Right kidney (tissue), 9 donors: Measurements from ENCODE around the gene IGFBP2.
A peak's percentile ranks its signal among the peaks of the same experiment; 100 is the strongest.
"Not testable (repeated sequence)": the region's sequence is repeated elsewhere in the genome, so short reads cannot be mapped to it uniquely, and the experiment has no call there.

ENCODE experiments used
- DNase-seq: peaks from one replicate; pipeline ENCODE4 v3.0.0-alpha.2; 2016
- long read RNA-seq, 8 donors: transcript quantifications; one replicate each; lab custom pipeline, GENCODE V29; 2026

The IGFBP2 gene, protein sequence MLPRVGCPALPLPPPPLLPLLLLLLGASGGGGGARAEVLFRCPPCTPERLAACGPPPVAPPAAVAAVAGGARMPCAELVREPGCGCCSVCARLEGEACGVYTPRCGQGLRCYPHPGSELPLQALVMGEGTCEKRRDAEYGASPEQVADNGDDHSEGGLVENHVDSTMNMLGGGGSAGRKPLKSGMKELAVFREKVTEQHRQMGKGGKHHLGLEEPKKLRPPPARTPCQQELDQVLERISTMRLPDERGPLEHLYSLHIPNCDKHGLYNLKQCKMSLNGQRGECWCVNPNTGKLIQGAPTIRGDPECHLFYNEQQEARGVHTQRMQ
- long read RNA-seq, donor 1, full-length matches to known transcripts: 204 of 331 reads
- long read RNA-seq, donor 1, partial matches to known transcripts: 121 of 331 reads
- long read RNA-seq, donor 1, other reads (novel, unspliced or antisense): 6 of 331 reads
- long read RNA-seq, donor 2, full-length matches to known transcripts: 115 of 125 reads
- long read RNA-seq, donor 2, partial matches to known transcripts: 0 of 125 reads
- long read RNA-seq, donor 2, other reads (novel, unspliced or antisense): 10 of 125 reads
- long read RNA-seq, donor 3, full-length matches to known transcripts: 97 of 102 reads
- long read RNA-seq, donor 3, partial matches to known transcripts: 5 of 102 reads
- long read RNA-seq, donor 3, other reads (novel, unspliced or antisense): 0 of 102 reads
- long read RNA-seq, donor 4, full-length matches to known transcripts: 138 of 414 reads
- long read RNA-seq, donor 4, partial matches to known transcripts: 268 of 414 reads
- long read RNA-seq, donor 4, other reads (novel, unspliced or antisense): 8 of 414 reads
- long read RNA-seq, donor 5, full-length matches to known transcripts: 189 of 351 reads
- long read RNA-seq, donor 5, partial matches to known transcripts: 141 of 351 reads
- long read RNA-seq, donor 5, other reads (novel, unspliced or antisense): 21 of 351 reads
- long read RNA-seq, donor 6, full-length matches to known transcripts: 180 of 214 reads
- long read RNA-seq, donor 6, partial matches to known transcripts: 24 of 214 reads
- long read RNA-seq, donor 6, other reads (novel, unspliced or antisense): 10 of 214 reads
- long read RNA-seq, donor 7, full-length matches to known transcripts: 265 of 1,986 reads
- long read RNA-seq, donor 7, partial matches to known transcripts: 1,528 of 1,986 reads
- long read RNA-seq, donor 7, other reads (novel, unspliced or antisense): 193 of 1,986 reads
- long read RNA-seq, donor 8, full-length matches to known transcripts: 165 of 198 reads
- long read RNA-seq, donor 8, partial matches to known transcripts: 19 of 198 reads
- long read RNA-seq, donor 8, other reads (novel, unspliced or antisense): 14 of 198 reads

- DNase-seq: peak; percentile 91
Measured at GRCh38 chr2:216632952-216633615, at the start of gene IGFBP2. Gene IGFBP2, plus strand, starts transcription at chr2:216633420. Its CDS starts 104 bp downstream, at chr2:216633524.

GRCh38 chr2:216583606-216584005, 49.6 kb upstream of the IGFBP2 start:
- no peak for DNase-seq

DNA sequence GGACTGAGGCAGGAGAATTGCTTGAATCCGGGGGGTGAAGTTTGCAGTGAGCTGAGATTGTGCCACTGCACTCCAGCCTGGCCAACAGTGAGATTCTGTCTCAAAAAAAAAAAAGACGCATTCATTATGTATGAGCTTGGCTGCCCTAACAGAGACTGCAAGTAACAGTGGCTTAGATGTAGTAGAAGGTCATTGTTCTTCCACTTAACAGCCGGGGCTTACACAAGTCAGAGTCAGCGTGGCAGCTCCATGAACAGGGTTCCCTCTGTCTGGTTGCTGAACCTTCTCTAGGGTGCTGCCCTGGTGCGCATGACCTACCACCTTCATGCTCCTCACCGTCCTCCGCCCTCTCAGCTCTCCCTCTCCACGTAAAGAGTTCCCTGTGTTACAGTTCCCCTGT, 49.1 kb upstream of the IGFBP2 start:
- DNase-seq: no peak

DNA sequence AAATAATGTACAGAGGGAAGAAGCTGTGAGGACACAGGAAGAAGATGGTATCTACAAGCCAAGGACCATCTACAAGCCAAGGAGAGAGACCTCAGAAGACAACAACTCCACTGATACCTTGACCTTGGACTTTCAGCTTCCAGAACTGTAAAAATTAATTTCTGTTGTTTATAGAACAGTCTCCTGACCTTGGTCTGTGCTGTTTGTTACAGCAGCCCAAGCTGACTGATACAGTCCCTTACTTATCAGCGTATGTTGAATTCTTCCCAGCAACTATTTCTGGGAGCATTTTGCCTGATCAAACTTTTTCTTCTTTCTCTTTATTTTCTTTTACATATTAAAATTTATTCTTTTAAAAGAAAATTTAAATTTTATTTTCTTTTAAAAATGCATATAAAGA, 47.8 kb upstream of the IGFBP2 start:
- DNase-seq: no peak

- no peak for DNase-seq
Measured at GRCh38 chr2:216588861-216589710, 44.1 kb upstream of the IGFBP2 start.

- no peak for DNase-seq
Measured at GRCh38 chr2:216589791-216590190, 43.4 kb upstream of the IGFBP2 start.

DNA sequence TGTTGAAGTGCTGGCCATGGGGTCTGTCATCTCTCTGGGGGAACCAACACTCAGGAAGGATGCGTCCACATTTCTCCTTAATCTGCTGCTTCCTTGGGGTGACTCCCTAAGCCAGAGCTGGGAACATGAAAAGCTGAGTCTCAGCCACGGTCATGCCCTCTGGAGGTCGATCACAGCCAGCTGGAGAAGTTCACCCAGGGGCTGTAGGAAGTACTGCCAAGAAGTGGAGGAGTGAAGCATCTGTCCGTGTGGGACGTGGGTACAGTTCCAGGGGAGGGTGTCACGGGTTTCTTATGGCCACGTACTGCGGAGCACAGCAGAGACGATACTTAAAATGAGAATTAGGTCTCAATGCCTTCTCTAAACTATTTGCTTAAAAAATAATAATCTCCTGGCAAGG, 42.4 kb upstream of the IGFBP2 start:
- no peak for DNase-seq

GRCh38 chr2:216591480-216591879, 41.7 kb upstream of the IGFBP2 start:
- DNase-seq: no peak

GRCh38 chr2:216594081-216594480, 39.1 kb upstream of the IGFBP2 start:
- DNase-seq: no peak

- no peak for DNase-seq
Measured at GRCh38 chr2:216596236-216596979, 36.8 kb upstream of the IGFBP2 start.

DNA sequence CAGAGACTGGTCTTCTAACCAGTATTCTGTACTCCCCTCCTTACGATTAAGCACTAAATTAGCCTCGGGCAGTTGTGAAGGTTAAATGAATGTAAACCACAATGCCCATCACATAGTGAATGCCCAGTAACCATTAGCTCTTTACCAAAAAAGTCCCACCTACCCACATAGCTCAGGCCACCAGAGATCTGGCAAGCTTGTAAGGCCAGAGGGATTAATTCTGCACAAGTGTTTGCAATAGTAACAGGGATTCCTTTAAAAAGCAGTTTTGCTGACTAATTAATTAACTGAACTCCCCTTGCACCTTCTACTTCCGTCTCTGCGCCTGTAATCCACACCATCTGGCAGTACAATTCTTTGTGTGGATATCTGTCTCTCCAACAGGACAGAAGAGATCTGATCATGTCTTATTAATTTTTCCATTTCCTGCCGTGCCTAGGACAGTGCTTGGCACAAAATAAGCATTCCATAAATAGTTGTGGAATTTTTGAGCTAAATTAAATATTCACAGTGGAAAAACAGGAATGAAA, 36.2 kb upstream of the IGFBP2 start:
- DNase-seq: no peak

DNA sequence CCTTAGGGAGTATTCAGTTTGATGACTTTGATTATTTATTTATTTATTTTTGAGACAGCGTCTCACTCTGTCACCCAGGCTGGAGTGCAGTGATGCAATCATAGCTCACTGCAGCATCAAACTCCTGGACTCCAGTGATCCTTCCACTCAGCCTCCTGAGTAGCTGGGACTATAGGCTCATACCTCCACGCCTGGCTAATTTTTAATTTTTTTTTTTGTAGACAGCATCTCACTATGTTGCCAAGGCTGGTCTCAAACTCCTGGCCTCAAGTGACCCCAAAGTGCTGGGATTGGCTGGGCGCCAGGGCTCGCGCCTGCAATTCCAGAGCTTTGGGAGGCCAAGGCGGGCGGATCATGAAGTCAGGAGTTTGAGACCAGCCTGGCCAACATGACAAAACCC, 35.4 kb upstream of the IGFBP2 start:
- DNase-seq: not testable (repeated sequence)

- no peak for DNase-seq
Measured at GRCh38 chr2:216601632-216602409, 31.4 kb upstream of the IGFBP2 start.

DNA sequence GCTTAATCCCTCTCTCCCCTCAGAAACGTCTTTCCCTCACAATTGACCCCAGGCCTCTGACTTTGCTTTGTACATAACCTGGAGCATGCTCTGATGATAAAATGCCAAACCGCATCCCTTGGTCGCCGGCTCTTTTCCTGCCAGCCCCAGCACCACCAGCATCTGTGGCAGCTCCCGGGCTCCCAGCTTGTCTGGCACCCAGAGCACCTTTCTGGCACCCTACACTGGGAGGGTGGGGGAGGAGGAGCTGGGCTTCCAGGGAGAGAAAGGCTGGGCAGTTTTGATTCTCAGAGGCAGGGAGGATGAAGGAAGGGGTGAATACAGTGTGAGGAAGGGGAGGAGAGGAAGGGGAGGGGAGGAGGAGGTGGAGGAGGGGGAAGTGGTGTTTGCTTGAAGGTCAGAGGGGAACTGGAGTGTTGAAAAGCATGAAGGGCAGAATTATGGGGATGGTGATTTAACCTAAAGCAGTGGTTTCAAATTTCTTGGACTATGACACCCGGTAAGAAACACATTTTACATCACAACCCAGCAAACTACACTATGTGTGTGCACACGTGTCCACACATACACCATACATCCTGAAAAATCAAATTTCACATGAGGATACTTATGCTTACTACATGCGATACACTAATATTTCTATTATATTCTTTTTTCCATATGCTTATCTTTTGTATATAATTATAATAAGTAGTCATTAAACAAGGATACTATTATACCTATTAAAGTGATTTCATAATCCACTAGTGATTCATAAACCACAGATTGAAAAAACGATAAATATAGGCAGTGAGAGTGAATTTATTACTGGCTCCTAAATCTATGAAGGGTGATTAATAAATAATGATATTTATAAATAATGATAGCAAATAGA, 30.0 kb upstream of the IGFBP2 start:
- no peak for DNase-seq

DNA sequence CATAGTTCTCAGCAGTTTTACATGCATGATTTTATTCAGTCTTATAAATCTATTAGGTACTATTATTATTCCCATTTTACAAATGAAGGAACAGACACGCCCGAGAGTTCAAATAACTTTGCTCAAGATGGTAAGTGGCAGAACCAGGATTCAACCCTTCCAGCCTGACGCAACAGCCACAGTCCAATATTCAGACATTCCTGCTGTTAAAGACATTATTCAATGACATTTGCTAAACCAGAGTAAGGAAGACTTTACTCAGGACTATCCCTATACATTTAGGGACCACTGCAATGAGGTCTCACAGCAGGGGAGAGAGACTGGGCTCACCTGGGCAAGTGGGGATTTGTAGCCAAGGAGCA, 29.4 kb upstream of the IGFBP2 start:
- no peak for DNase-seq

DNA sequence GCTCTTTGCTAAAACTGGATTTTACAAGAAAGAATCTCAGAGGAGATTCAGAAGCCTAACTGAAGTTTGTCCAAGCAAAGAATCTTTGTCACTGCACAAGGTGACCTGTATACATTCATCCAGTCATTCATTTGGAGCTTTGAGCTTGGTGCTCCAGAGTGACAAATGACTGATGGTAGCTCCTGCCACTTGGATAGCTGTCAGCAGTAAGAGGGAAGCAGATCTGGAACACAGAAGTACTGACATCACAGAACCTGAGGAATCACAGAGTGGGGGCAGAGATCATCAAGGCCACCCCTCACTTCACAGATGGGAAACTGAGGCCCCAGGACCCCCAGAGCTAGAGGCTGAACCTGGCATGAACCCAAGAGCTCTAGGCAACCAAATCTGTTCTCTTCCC, 28.8 kb upstream of the IGFBP2 start:
- no peak for DNase-seq

- DNase-seq: no peak
Measured at GRCh38 chr2:216606551-216607276, 26.5 kb upstream of the IGFBP2 start.
